Lung microvascular endothelial cell (primary cell): Measurements from ENCODE around the gene PRR7. TPM values are rescaled to one million over a fixed set of nuclear protein-coding genes. Genes with fewer than 3 reads are reported as not detected.

Source experiments
- DNase-seq, 2 donors: peaks; one replicate each; pipeline versions ENCODE4 v3.0.0 to v3.0.0-alpha.2; 2010; ENCODE audit warnings: low read depth in 2 of 2
- total RNA-seq: library from RNA; depleted of rRNA; stranded (reverse); fragments of >200 nt; gene quantifications from 2 replicates; pipeline ENCODE4 v1.2.1, GENCODE V29; 2014

The PRR7 gene
- total RNA-seq, 1 donor from 2014 or later: 1.2 TPM

- no peak for DNase-seq
Observed at GRCh38 chr5:177468685-177469628, 22.3 kb downstream of the PRR7 start.

GRCh38 chr5:177469750-177470525 is 23.3 kb downstream of the PRR7 start:
- DNase-seq: no peak

- peak in 1 of 2 donors; percentile 58 for DNase-seq
Observed at GRCh38 chr5:177470759-177471536, 24.3 kb downstream of the PRR7 start.

GRCh38 chr5:177471610-177472356 is 25.2 kb downstream of the PRR7 start:
- DNase-seq: peak; percentile 53 to 66

GRCh38 chr5:177472460-177473442 is 26.1 kb downstream of the PRR7 start:
- DNase-seq: peak; percentile 46 to 63

- peak; percentile 59 to 69 for DNase-seq
Observed at GRCh38 chr5:177473443-177474001, 26.9 kb downstream of the PRR7 start, which contains the start of gene DBN1. Gene DBN1, minus strand, starts transcription at chr5:177473634. Its CDS starts 113 bp downstream, at chr5:177473521.

- no peak for DNase-seq
Observed at GRCh38 chr5:177474002-177474476, 27.4 kb downstream of the PRR7 start.

- no peak for DNase-seq
Observed at GRCh38 chr5:177474846-177475562, 28.4 kb downstream of the PRR7 start.

- DNase-seq: no peak
Observed at GRCh38 chr5:177475563-177476427, 29.2 kb downstream of the PRR7 start.

GRCh38 chr5:177476531-177477233 is 30.1 kb downstream of the PRR7 start:
- peak in 1 of 2 donors; percentile 91 for DNase-seq

- DNase-seq: no peak
Observed at GRCh38 chr5:177477701-177478477, 31.3 kb downstream of the PRR7 start.

- no peak for DNase-seq
Observed at GRCh38 chr5:177478711-177479646, 32.4 kb downstream of the PRR7 start.

- DNase-seq: peak in 1 of 2 donors; percentile 58
Observed at GRCh38 chr5:177479774-177480173, 33.2 kb downstream of the PRR7 start.

GRCh38 chr5:177482359-177482795 is 35.8 kb downstream of the PRR7 start:
- no peak for DNase-seq

- no peak for DNase-seq
Observed at GRCh38 chr5:177483042-177483441, 36.4 kb downstream of the PRR7 start.
